Activated T-helper 1 cell treated with anti-CD3 and anti-CD28 coated beads, Interleukin-12 subunit alpha, Interleukin-12 subunit beta, Interleukin-2, Interleukin-4 antibody, amounts not matched to agents 30 ng/mL and 10 ng/mL and 1 ng/mL, durations not matched to agents 14 hours and 24 hours and 36 hours (primary cell): Measurements from ENCODE around the gene PANK2. TPM values are rescaled to one million over a fixed set of nuclear protein-coding genes. Genes with fewer than 3 reads are reported as not detected.
A peak's percentile ranks its signal among the peaks of the same experiment; 100 is the strongest.
"Not testable (repeated sequence)": the region's sequence is repeated elsewhere in the genome, so short reads cannot be mapped to it uniquely, and the experiment has no call there.

Experiments
- DNase-seq: peaks from one replicate; pipeline ENCODE4 v3.0.0; 2021; ENCODE audit warnings: low spot score
- H3K27ac Mint-ChIP-seq: one replicate; pipeline ENCODE4 v1.8.0; 2021; ENCODE audit warnings: mild to moderate bottlenecking, mixed read lengths
- H3K27me3 Mint-ChIP-seq: one replicate; pipeline ENCODE4 v1.8.0; 2022; ENCODE audit warnings: mild to moderate bottlenecking, moderate library complexity, mixed read lengths; ENCODE audit not compliant: insufficient read depth
- H3K36me3 Mint-ChIP-seq: one replicate; pipeline ENCODE4 v1.8.0; 2021; ENCODE audit warnings: low read depth, mixed read lengths
- H3K4me1 Mint-ChIP-seq: one replicate; pipeline ENCODE4 v1.8.0; 2021; ENCODE audit warnings: low read depth, mixed read lengths
- H3K4me3 Mint-ChIP-seq: one replicate; pipeline ENCODE4 v1.8.0; 2021; ENCODE audit warnings: mild to moderate bottlenecking, moderate library complexity, mixed read lengths
- H3K9me3 Mint-ChIP-seq: one replicate; pipeline ENCODE4 v1.8.0; 2021; ENCODE audit warnings: mixed read lengths
- intact Hi-C: fragments of 100-400 bp; cut with micrococcal nuclease; formaldehyde crosslinking; loops from one replicate; pipeline ENCODE4 v1.15.1; 2024
- total RNA-seq: library from RNA; stranded (reverse); gene quantifications from 2 replicates; pipeline ENCODE4 v1.2.3, GENCODE V29; 2022

The PANK2 gene
- total RNA-seq, 1 donor from 2014 or later, result 54.6 TPM

DNA sequence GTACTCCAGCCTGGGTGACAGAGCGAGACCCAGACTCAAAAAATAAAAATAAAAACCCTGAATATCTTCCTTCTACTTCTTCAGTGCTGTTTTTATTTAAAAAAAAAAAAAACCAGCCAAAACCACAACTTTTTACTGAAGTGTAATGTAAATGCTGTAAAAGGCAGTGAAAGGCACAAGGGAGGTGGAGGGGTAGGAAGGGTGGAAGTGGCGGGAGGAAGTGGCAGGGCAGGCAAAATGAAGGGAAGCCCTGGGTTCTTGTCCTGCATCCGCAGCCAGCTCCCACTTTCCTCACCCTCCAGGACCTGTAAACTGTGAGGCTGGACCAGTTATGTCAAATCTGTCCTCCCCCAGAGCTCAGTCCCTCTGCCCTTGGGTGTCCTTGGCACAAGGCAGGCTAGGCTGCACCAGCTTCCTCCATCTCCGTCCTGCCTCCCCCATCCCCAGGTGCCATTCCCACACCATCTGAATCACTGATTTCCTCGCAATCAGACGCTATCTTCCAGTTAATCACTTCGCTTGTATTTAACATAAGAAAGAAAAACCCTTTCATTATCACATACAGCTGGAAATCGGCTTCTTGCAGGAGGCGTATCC is 13.7 kb upstream of the PANK2 start:
- Mint-ChIP-seq H3K9me3 (no peaks in the 10 kb centered on the region), H3K27me3 (no peaks in the 10 kb centered on the region), H3K27ac (no peak overlapping the region), H3K4me1 (peaks cover 5% of the 10 kb centered on the region), H3K36me3 (peaks cover 29% of the 10 kb centered on the region), H3K4me3 (no peak overlapping the region)
- no peak for DNase-seq
- intact Hi-C loops, result no loop called here

GRCh38 chr20:3876000-3876399 is 13.2 kb upstream of the PANK2 start:
- Mint-ChIP-seq H3K4me3 (no peak overlapping the region), H3K9me3 (no peaks in the 10 kb centered on the region), H3K4me1 (peaks cover 5% of the 10 kb centered on the region), H3K36me3 (peaks cover 29% of the 10 kb centered on the region), H3K27me3 (no peaks in the 10 kb centered on the region), H3K27ac (no peak overlapping the region)
- intact Hi-C loops, result no loop called here
- DNase-seq, result no peak

GRCh38 chr20:3876676-3877075 is 12.5 kb upstream of the PANK2 start:
- Mint-ChIP-seq H3K4me3 (no peak overlapping the region), H3K27me3 (no peaks in the 10 kb centered on the region), H3K9me3 (no peaks in the 10 kb centered on the region), H3K27ac (no peak overlapping the region), H3K36me3 (peaks cover 31% of the 10 kb centered on the region), H3K4me1 (peaks cover 5% of the 10 kb centered on the region)
- intact Hi-C loops, result no loop called here
- no peak for DNase-seq

DNA sequence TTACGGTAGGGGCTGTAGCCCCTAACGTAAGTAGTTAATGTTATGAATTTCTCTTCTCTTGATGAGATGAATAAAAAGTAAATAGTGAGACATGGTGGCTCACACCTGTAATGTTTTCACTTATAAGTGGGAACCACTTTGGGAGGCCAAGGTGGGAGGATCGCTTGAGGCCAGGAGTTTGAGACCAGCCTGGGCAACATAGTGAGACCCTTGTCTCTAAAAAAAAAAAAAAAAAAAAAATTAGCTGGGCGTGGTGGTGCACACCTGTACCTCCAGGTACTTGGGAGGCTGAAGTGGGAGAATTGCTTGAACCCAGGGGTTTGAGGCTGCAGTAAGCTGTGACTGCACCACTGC is 10.3 kb upstream of the PANK2 start:
- H3K27ac Mint-ChIP-seq, H3K4me3 Mint-ChIP-seq, H3K27me3 Mint-ChIP-seq, intact Hi-C loops, H3K4me1 Mint-ChIP-seq, H3K9me3 Mint-ChIP-seq, DNase-seq: not testable (repeated sequence)
- H3K36me3 Mint-ChIP-seq, result peaks cover 17% of the 10 kb centered on the region

DNA sequence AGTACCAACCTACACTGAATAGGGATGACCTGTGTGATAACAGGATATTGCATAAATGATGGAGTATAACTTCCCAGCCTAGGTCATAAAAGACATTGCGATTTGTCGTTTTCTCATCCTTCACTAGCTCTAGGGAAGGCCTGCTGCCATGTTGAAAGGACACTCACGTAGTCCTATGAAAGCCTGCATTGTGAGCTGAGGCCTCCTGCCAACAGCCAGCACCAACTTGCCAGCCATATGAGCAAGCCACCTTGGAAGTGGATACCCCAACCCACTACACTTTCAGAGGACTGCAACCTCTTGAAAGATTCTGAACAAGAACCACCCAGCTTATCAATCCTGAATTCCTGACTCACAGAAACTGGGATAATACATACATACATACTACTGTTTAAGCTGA is 3.5 kb upstream of the PANK2 start:
- no peak for DNase-seq
- no peak overlapping the region for H3K27ac Mint-ChIP-seq
- peaks cover 18% of the 10 kb centered on the region for H3K4me1 Mint-ChIP-seq
- peaks cover 24% of the 10 kb centered on the region for H3K36me3 Mint-ChIP-seq
- H3K9me3 Mint-ChIP-seq, result no peaks in the 10 kb centered on the region
- H3K27me3 Mint-ChIP-seq, result no peaks in the 10 kb centered on the region
- no peak overlapping the region for H3K4me3 Mint-ChIP-seq
- intact Hi-C loops, result loop anchor here (5.0 kb wide), 1 partner anchor 112 kb away; no protein-coding TSS in a partner anchor

- peak; percentile 3 for DNase-seq
- intact Hi-C loops, result loop anchor here (1.0 to 5.0 kb wide), 3 partner anchors 91 to 127 kb away; partner anchors contain the start of genes CDC25B and RNF24
- H3K36me3 Mint-ChIP-seq, result peaks cover 38% of the 10 kb centered on the region
- H3K4me3 Mint-ChIP-seq, result peak overlapping the region; percentile 95
- peak overlapping the region; percentile 98 for H3K27ac Mint-ChIP-seq
- H3K9me3 Mint-ChIP-seq, result no peaks in the 10 kb centered on the region
- no peaks in the 10 kb centered on the region for H3K27me3 Mint-ChIP-seq
- peaks cover 37% of the 10 kb centered on the region for H3K4me1 Mint-ChIP-seq
Measured at GRCh38 chr20:3887876-3888620, 1.1 kb upstream of the PANK2 start.

GRCh38 chr20:3889489-3890397 is 556 bp downstream of the PANK2 start:
- H3K9me3 Mint-ChIP-seq, result no peaks in the 10 kb centered on the region

GRCh38 chr20:3890398-3890751 is 1.2 kb downstream of the PANK2 start:
- intact Hi-C loops, result loop anchor here (1.0 kb wide), 1 partner anchor 195 kb away; no protein-coding TSS in a partner anchor
- Mint-ChIP-seq H3K4me3 (peak overlapping the region; percentile 100), H3K27ac (peak overlapping the region; percentile 95), H3K4me1 (peaks cover 50% of the 10 kb centered on the region), H3K36me3 (peaks cover 45% of the 10 kb centered on the region), H3K9me3 (no peaks in the 10 kb centered on the region), H3K27me3 (no peaks in the 10 kb centered on the region)
- no peak for DNase-seq

More at GRCh38 chr20:3889489-3890397, 556 bp downstream of the PANK2 start:
- Mint-ChIP-seq H3K27ac (peak overlapping the region; percentile 95), H3K36me3 (peaks cover 43% of the 10 kb centered on the region), H3K4me3 (peak overlapping the region; percentile 100), H3K4me1 (peaks cover 47% of the 10 kb centered on the region), H3K27me3 (no peaks in the 10 kb centered on the region)
- peak; percentile 19 for DNase-seq
- intact Hi-C loops, result loop anchor here (1.0 to 5.0 kb wide), 8 partner anchors 18 to 196 kb away; partner anchors contain the start of genes ADISSP, AP5S1, CDC25B and MAVS

DNA sequence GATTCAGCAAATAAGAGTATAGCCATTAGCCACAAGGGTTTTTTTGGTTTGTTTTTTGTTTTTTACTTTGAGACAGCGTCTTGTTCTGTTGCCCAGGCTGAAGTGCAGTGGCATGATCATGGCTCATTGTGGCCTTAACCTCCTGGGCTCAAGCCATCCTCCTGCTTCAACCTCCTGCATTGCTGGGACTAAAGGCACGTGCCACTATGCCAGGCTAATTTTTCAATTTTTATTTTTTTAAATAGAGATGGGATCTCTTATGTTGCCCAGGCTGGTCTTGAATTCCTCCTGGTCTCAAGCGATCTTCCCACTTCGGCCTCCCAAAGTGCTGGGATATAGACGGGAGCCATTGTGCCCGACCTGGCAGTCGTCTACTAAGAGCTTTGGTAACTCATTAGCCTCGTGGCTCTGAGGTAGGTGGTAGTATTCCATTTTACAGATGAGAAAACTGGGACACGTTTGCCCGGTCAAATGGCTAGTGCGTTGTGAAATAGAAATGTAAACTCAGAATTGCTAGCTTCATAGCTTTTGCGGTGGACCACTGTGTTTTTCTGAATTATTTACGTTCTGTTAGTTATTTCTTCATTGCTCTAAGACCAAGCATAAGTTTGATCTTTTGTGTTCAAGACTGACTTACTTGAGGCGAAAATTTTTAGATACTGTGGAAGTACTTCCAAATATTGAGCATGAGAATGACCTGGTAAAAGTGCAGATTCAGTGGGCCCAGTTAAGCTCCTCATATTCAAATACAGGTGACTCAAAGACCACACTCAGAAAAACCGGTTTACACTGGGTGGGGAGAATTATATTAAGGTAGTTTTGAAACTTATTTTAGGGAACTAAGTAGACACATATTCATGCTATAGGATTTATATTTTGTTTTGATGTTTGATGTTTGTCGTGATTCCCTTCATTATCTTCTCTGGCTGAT is 2.1 kb downstream of the PANK2 start:
- Mint-ChIP-seq H3K27ac (peak overlapping the region; percentile 95), H3K9me3 (no peaks in the 10 kb centered on the region), H3K36me3 (peaks cover 43% of the 10 kb centered on the region), H3K4me3 (peak overlapping the region; percentile 100), H3K4me1 (peaks cover 55% of the 10 kb centered on the region), H3K27me3 (no peaks in the 10 kb centered on the region)
- no peak for DNase-seq
- intact Hi-C loops, result loop anchor here (1.0 kb wide), 1 partner anchor 194 kb away; no protein-coding TSS in a partner anchor

DNA sequence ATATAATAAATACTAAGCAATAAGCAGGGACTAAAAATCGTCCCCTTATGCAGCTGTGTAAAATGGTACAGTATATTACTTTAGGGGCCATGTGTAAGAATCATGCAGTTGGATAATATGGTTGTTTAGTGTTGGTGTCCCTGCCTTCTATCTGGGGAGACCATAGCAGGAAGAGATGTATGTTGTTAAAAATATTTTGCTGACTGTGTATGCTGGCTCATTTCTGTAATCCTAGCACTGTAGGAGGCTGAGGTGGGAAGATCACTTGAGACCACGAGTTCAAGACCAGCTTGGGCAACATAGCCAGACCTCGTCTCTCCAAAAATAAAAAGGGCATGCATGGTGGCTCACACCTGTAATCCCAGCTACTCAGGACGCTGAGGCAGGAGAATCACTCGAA is 5.6 kb downstream of the PANK2 start:
- DNase-seq, result no peak
- H3K4me3 Mint-ChIP-seq, result peak overlapping the region; percentile 53
- intact Hi-C loops, result no loop called here

GRCh38 chr20:3896302-3896701 is 7.1 kb downstream of the PANK2 start:
- no peak for DNase-seq
- Mint-ChIP-seq H3K4me3 (no peak overlapping the region), H3K27ac (no peak overlapping the region), H3K36me3 (peaks cover 32% of the 10 kb centered on the region), H3K9me3 (no peaks in the 10 kb centered on the region), H3K27me3 (no peaks in the 10 kb centered on the region), H3K4me1 (peaks cover 63% of the 10 kb centered on the region)
- intact Hi-C loops, result no loop called here

More for the DNA sequence above, 5.6 kb downstream of the PANK2 start:
- Mint-ChIP-seq H3K9me3 (no peaks in the 10 kb centered on the region), H3K27ac (peak overlapping the region; percentile 67), H3K36me3 (peaks cover 41% of the 10 kb centered on the region), H3K4me1 (peaks cover 62% of the 10 kb centered on the region), H3K27me3 (no peaks in the 10 kb centered on the region)
